OCI-LY7 (cell line): Measurements from ENCODE around the gene KLHL11. TPM values are rescaled to one million over a fixed set of nuclear protein-coding genes. Genes with fewer than 3 reads are reported as not detected.
"Not testable (repeated sequence)": the region's sequence is repeated elsewhere in the genome, so short reads cannot be mapped to it uniquely, and the experiment has no call there.

Experiments
- BruUV-seq: library from RNA; stranded (reverse); fragments of 400-500 nt; replicated peaks from 2 replicates; lab custom pipeline; 2021; lab: Mats Ljungman, UMichigan
- CTCF ChIA-PET: fragments of 300-600 bp; sonication (Branson Sonifier 250); formaldehyde crosslinking; loops from one replicate; lab custom pipeline; 2022; ENCODE audit warnings: antibody characterized with exemption; ENCODE audit not compliant: unreplicated experiment; lab: Charles Lee
- POLR2A ChIA-PET: fragments of 300-600 bp; sonication (Branson Sonifier 250); formaldehyde crosslinking; loops from one replicate; lab custom pipeline; 2022; ENCODE audit warnings: antibody characterized with exemption; lab: Charles Lee
- DNase-seq: peaks from one replicate; pipeline ENCODE4 v3.0.0-alpha.2; 2015; ENCODE audit warnings: low spot score
- H2AFZ ChIP-seq: fragments of 200-600 bp; sonication (generic), shearing (Covaris generic); 2 replicates; pipeline ENCODE4 v1.6.1; 2014; ENCODE audit warnings: mild to moderate bottlenecking, antibody characterized with exemption, low read length, moderate library complexity
- H3K27ac ChIP-seq: fragments of 200-600 bp; sonication (generic); 2 replicates; pipeline ENCODE4 v1.5.1; 2014; ENCODE audit warnings: mixed run types, low read depth, mild to moderate bottlenecking, moderate library complexity, low read length, inconsistent platforms; ENCODE audit not compliant: poor library complexity, severe bottlenecking
- H3K36me3 ChIP-seq: fragments of 200-600 bp; sonication (generic); 2 replicates; pipeline ENCODE4 v1.6.1; 2014; ENCODE audit warnings: mild to moderate bottlenecking, antibody characterized with exemption, low read length, moderate library complexity, mixed read lengths; ENCODE audit not compliant: insufficient read depth
- H3K4me1 ChIP-seq: fragments of 200-600 bp; sonication (generic); 2 replicates; pipeline ENCODE4 v1.5.1; 2014; ENCODE audit warnings: mild to moderate bottlenecking, low read length; ENCODE audit not compliant: insufficient read depth, poor library complexity, severe bottlenecking
- H3K4me2 ChIP-seq: fragments of 200-600 bp; sonication (generic); 2 replicates; pipeline ENCODE4 v1.6.1; 2014; ENCODE audit warnings: mild to moderate bottlenecking, low read length
- H3K4me3 ChIP-seq: fragments of 200-600 bp; sonication (generic); 2 replicates; pipeline ENCODE4 v1.5.1; 2014; ENCODE audit warnings: mild to moderate bottlenecking, low read depth, low read length; ENCODE audit not compliant: poor library complexity, severe bottlenecking
- H3K79me2 ChIP-seq: fragments of 200-600 bp; sonication (generic); 2 replicates; pipeline ENCODE4 v1.6.1; 2016; ENCODE audit warnings: low read depth, mild to moderate bottlenecking, low read length, moderate library complexity, mixed read lengths; ENCODE audit not compliant: insufficient read depth
- H3K9me2 ChIP-seq: fragments of 200-600 bp; sonication (generic); 2 replicates; pipeline ENCODE4 v1.6.1; 2016; ENCODE audit warnings: mild to moderate bottlenecking, low read length, mixed read lengths; ENCODE audit not compliant: insufficient read depth
- H3K9me3 ChIP-seq: fragments of 200-600 bp; sonication (generic); 2 replicates; pipeline ENCODE4 v1.6.1; 2014; ENCODE audit warnings: mild to moderate bottlenecking, mixed run types, low read length, mixed read lengths
- H4K20me1 ChIP-seq: fragments of 200-600 bp; sonication (generic); 2 replicates; pipeline ENCODE4 v1.6.1; 2014; ENCODE audit warnings: mild to moderate bottlenecking, antibody characterized with exemption, low read length, moderate library complexity, mixed read lengths; ENCODE audit not compliant: insufficient read depth
- CTCF ChIP-seq: fragments of 200-600 bp; sonication (generic); conservative IDR thresholded peaks from 2 replicates; pipeline ENCODE4 v1.5.1; 2014; ENCODE audit warnings: mild to moderate bottlenecking, antibody characterized with exemption, low read length, moderate library complexity, mixed read lengths
- EZH2phosphoT487 ChIP-seq: fragments of 200-600 bp; sonication (generic); IDR thresholded peaks from 2 replicates; pipeline ENCODE4 v1.6.1; 2018; ENCODE audit warnings: low read depth, borderline replicate concordance, mild to moderate bottlenecking, mixed run types, antibody characterized with exemption, low read length, moderate library complexity, mixed read lengths
- intact Hi-C: fragments of 100-400 bp; cut with micrococcal nuclease; formaldehyde crosslinking; loops from one replicate; pipeline ENCODE4 v1.10.0; 2022; ENCODE audit not compliant: unreplicated experiment
- total RNA-seq, 2 experiments: library from RNA; depleted of rRNA in 1 of 2; stranded (reverse); fragments of >200 nt in 1 of 2; shearing (Covaris generic) in 1 of 2; gene quantifications; 2 replicates each; pipeline ENCODE4 v1.2.3, GENCODE V29; 2014 to 2022

The KLHL11 gene
- total RNA-seq, 2 experiments from 2014 or later = 20.9 to 35.4 TPM

- peaks cover 21% of the 10 kb centered on the region for H3K4me1 ChIP-seq
- ChIA-PET CTCF (interaction anchor here (0.6 kb wide), 1 partner anchor 756 kb away, joined by 3 read pairs; no protein-coding TSS in a partner anchor), POLR2A (interaction anchor here (0.6 to 2.6 kb wide), 3 partner anchors 11 to 287 kb away, joined by 3 to 11 read pairs (median 9); no protein-coding TSS in a partner anchor)
- H3K36me3 ChIP-seq = peaks cover 19% of the 10 kb centered on the region
- no peak for DNase-seq
- H2AFZ ChIP-seq = no peak overlapping the region
- H3K4me2 ChIP-seq = peak overlapping the region; percentile 97
- peak overlapping the region; percentile 92 for H3K4me3 ChIP-seq
- H3K27ac ChIP-seq = no peak overlapping the region
- no peak for TF ChIP-seq EZH2phosphoT487
- TF ChIP-seq CTCF = no peak
- peaks cover 63% of the 10 kb centered on the region for H3K79me2 ChIP-seq
- no peaks in the 10 kb centered on the region for H3K9me3 ChIP-seq
- intact Hi-C loops = no loop called here
- peaks cover 10% of the 10 kb centered on the region; the same call in 1 of the 2 replicates for H4K20me1 ChIP-seq
- no peaks in the 10 kb centered on the region for H3K9me2 ChIP-seq
- BruUV-seq = no TSS peak
Observed at GRCh38 chr17:41863074-41863848, 2.0 kb downstream of the KLHL11 start.

GRCh38 chr17:41860254-41860931 is 4.8 kb downstream of the KLHL11 start:
- Histone ChIP-seq H3K36me3 (peaks cover 9% of the 10 kb centered on the region; the same call in 1 of the 2 replicates), H3K4me3 (no peak overlapping the region), H2AFZ (no peak overlapping the region), H3K9me2 (no peaks in the 10 kb centered on the region), H3K79me2 (peaks cover 82% of the 10 kb centered on the region), H3K27ac (no peak overlapping the region), H3K4me2 (no peak overlapping the region), H3K4me1 (peaks cover 21% of the 10 kb centered on the region), H3K9me3 (no peaks in the 10 kb centered on the region), H4K20me1 (peaks cover 10% of the 10 kb centered on the region; the same call in 1 of the 2 replicates)
- TF ChIP-seq CTCF (no peak), EZH2phosphoT487 (no peak)
- ChIA-PET CTCF (no interaction called here), POLR2A (interaction anchor here (0.5 to 0.6 kb wide), 2 partner anchors 15 to 114 kb away, joined by 3 to 4 read pairs; no protein-coding TSS in a partner anchor)
- no TSS peak for BruUV-seq
- intact Hi-C loops = no loop called here
- DNase-seq = no peak

- H3K27ac ChIP-seq, H3K4me3 ChIP-seq, H2AFZ ChIP-seq, H3K4me2 ChIP-seq, CTCF ChIA-PET, intact Hi-C loops, H3K9me2 ChIP-seq, BruUV-seq, H3K9me3 ChIP-seq, DNase-seq: not testable (repeated sequence)
- POLR2A ChIA-PET = interaction anchor here (0.6 to 2.3 kb wide), 4 partner anchors 11 to 791 kb away, joined by 3 to 9 read pairs (median 4); partner anchors contain the start of gene KLHL11
- Histone ChIP-seq H3K4me1 (peaks cover 29% of the 10 kb centered on the region), H3K79me2 (peaks cover 57% of the 10 kb centered on the region), H4K20me1 (peaks cover 20% of the 10 kb centered on the region), H3K36me3 (peaks cover 68% of the 10 kb centered on the region)
Observed at GRCh38 chr17:41851382-41851781, 13.8 kb downstream of the KLHL11 start.
